Keratinocyte (primary cell): ENCODE results near the gene TMEM132D.

Source experiments
- EZH2 ChIP-seq: IDR thresholded peaks from one replicate; pipeline ENCODE4 v1.6.1; 2012; ENCODE audit warnings: inconsistent platforms, mild to moderate bottlenecking, low read length, moderate library complexity
- TF ChIP-seq, protein P1 (sequence below), 3 experiments: IDR thresholded peaks in 1 of 3; conservative IDR thresholded peaks in 1 of 3; optimal IDR thresholded peaks in 1 of 3; 2 replicates in 2 of 3; 3 replicates in 1 of 3; pipeline versions ENCODE3 to v1.5.1; 2011; ENCODE audit warnings: low read length in 3 of 3, mild to moderate bottlenecking in 3 of 3, moderate library complexity in 2 of 3, control low read depth in 1 of 3, inconsistent platforms in 1 of 3; ENCODE audit not compliant: insufficient read depth in 2 of 3; ENCODE audit errors: extremely low read depth in 1 of 3

DNA sequence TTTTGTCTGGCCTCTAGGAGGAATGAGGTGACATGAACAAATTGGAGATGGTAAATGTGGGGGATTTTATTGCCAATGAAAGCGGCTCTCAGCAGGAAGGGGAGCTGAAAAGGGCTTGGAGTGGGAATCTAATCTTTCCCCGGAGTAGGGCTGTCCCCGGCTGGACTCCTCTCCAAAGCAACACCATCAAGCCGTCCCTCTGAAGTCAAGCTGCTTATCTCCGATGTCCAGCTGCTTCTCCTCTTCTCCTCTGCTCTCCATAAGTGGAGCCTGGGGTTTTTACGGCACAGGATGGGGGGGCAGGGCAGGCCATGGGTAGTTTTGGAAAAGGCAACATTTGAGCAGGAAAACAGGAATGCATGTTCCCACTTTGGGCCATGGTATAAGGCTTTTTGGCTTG lies 113.5 kb downstream of the TMEM132D start:
- TF ChIP-seq, protein P1, sequence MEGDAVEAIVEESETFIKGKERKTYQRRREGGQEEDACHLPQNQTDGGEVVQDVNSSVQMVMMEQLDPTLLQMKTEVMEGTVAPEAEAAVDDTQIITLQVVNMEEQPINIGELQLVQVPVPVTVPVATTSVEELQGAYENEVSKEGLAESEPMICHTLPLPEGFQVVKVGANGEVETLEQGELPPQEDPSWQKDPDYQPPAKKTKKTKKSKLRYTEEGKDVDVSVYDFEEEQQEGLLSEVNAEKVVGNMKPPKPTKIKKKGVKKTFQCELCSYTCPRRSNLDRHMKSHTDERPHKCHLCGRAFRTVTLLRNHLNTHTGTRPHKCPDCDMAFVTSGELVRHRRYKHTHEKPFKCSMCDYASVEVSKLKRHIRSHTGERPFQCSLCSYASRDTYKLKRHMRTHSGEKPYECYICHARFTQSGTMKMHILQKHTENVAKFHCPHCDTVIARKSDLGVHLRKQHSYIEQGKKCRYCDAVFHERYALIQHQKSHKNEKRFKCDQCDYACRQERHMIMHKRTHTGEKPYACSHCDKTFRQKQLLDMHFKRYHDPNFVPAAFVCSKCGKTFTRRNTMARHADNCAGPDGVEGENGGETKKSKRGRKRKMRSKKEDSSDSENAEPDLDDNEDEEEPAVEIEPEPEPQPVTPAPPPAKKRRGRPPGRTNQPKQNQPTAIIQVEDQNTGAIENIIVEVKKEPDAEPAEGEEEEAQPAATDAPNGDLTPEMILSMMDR (optimal IDR thresholded peaks at IDR 0.05 in 1 of 3, IDR thresholded peaks at IDR 0.05 in 1 of 3, conservative IDR thresholded peaks at IDR 0.05 in 1 of 3; ENCODE audit: extremely low read depth in 1 of 3, insufficient read depth in 2 of 3, low read length in 3 of 3), result no peak
- no peak for TF ChIP-seq EZH2
